GM18508 (cell line): ENCODE measurements around the gene PDSS2.

Experiments used
- ATAC-seq: cut with Tn5 transposase; IDR thresholded peaks from one replicate; pipeline ENCODE4 v1.9.1; 2021; ENCODE audit warnings: moderate number of reproducible peaks; ENCODE audit not compliant: insufficient read depth, unreplicated experiment

The PDSS2 gene

DNA sequence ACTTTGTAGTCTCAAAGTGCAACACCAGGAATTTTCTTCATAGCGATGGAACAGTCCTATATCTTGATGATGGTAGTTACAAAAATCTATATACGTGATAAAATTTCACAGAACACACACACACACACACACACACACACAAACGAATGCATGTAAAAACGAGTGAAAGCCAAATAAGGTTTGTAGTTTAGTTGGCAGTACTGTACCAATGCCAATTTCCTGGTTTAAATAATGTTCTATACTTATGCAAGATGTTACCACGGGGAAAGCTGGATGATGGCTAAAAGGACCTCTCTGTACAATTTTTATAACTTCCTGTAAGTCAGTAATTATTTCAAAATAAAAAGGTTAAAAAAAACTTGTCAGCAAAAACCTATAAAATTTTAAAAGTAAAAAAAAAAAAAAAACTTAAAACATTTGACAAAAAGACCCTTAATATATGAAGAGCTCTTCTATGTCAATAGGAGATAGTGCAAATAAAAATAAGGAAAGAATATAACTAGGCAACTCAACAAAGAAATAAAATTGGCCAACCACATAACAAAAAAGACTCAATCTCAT, 37.6 kb downstream of the PDSS2 start:
- no peak for ATAC-seq

DNA sequence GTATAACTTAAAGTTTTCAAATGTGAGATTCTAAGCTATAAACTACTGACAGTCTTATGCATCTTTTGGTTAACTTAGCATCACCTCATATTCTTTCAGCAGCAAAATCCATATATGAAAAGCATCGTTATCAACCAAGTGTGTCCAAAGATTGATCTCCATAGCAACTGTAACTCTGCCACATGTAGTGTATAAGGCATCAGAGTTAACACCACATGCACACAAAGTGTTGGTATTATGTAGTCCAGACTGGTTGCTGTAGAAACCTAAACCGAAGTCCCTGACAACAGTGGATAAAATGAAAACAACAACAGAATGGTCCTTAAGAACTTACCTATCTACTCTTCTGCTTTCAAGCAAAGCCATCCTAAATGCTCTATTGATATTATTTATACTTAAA, 39.6 kb downstream of the PDSS2 start:
- no peak for ATAC-seq

DNA sequence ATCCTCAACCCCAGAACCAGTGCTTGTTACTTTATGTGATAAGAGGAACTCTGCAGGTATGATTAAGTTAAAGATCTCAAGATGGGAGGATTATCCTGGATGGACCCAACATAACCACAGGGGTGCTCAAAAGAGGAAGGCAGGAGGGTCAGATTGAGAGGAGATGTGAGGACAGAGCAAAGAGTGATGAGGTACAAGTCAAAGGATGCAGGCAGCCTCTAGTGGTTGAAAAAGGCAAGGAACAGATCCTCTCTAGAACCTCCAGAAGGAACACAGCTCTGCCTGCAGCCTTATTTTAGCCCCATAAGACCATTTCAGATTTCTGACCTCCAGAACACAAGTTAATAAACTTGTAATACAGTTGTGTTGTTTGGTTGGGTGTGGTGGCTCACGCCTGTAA, 41.2 kb downstream of the PDSS2 start:
- ATAC-seq: no peak

DNA sequence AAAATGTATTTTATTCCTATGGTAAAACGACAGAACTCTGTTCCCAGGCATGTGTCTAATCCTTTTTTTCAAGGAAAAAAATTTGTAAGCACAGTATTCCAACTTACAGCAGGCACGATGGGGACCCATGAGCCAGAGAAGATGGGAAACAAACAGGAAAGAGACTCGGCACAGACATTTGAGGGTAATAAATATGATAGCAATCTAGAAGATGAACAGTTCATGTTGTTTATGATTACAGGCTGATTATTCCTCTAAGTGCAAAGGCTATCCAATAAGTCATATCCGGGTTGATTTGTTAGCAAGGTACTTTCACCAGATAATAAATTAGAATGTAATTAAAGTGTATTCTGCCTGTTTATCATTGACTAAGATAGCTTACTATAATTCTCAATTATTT, 43.2 kb downstream of the PDSS2 start:
- no peak for ATAC-seq

DNA sequence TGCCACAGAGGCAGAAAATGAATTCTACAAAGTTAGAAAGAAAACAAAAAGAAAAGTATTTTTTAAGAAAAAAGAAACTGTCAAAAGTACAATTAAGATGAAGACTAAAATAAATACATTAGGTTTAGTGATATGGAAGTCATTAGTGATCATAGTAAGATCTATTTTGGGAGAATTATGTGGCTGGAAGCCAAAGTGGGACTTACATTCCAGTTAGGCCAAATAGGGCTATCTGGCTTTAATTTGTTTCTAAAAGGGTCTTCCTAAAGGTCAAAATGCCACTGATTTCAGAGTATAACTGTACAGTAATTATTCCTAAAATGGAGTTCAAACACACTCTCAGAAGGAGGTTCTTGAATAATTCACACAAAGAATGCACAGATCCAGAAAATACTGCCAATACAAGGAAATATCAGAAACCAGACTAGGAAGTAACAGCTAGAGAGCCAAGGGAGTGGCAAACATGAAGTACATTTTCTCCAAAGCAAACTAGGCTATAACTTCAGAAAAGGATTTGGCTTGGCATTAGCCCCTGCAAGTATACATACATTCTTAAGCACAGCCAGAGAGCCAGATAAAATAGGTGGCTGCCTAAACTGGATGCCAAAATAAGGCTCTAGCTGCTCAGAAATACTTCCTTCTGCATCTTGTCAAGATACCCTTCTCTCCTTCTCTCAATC, 45.3 kb downstream of the PDSS2 start:
- no peak for ATAC-seq

DNA sequence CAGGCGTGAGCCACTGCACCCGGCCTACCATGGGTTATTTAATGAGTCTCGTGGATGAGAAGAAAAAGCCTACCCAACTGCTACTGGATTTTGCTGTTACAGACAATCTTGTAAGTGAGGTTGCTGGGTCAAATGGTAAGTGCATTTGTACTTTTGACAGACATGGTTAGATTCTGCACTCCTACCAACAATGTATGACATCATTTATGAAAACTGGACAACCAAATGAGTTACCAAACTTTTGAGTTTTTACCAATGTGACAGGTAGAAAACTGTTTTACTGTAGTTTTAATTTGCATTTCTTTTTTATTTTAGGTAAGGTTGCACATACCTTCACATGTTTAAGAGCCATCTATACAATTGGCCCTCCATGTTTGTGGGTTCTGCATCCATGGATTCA, 48.2 kb downstream of the PDSS2 start:
- no peak for ATAC-seq

DNA sequence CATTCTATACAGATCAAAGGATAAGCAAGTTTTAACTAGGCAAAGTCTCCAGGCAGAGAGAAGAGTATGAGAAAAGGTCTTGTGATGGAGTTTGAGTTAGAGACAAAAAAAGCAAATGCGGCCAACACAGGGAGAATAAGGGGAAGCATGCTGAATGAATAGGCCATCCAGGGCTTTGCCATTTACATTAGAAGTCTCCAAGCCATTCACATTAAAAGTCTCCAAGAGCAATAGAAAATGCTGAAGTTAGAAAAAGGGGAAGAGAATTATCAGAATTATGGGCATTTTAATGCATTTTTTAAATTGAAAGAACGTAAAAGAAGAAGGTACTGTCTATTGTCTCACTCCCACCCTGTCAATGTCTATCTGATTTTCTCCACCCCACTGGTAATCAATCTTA, 49.4 kb downstream of the PDSS2 start:
- no peak for ATAC-seq

DNA sequence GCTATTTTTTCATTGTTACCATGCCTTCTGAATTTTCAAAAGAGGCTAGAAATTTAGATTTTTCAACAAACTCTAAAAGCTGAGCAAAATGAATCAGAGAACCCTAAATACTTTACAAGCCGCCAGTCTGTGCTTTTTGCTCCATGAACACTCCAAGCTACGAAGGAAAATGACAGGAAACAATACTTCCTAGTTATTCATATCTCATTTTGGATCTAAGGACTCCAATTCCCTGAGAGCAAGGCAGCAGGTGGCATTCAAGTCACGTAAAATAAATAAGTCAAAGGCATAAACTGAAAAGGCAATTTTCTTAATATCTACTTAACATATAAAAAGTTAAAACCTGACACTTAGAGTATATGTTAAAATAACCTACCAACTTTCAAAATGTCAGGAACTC, 50.6 kb downstream of the PDSS2 start:
- ATAC-seq: no peak

DNA sequence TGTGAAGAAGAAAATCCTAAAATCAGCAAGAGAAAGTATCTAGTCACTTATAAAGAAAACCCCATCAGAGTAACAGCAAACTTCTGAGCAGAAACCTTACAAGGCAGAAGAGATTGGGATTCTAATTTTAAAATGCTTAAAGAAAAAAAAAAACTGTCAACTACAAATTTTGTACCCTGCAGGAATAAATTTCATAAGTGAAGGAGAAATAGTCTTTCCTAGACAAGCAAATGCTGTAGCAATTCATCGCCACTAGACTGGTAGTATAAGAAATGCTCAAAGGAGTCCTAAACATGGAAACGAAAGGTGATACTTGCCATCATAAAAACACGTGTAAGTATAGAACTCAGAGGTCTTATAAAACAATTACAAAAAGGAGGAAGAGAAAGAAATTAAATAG, 54.4 kb downstream of the PDSS2 start:
- no peak for ATAC-seq

DNA sequence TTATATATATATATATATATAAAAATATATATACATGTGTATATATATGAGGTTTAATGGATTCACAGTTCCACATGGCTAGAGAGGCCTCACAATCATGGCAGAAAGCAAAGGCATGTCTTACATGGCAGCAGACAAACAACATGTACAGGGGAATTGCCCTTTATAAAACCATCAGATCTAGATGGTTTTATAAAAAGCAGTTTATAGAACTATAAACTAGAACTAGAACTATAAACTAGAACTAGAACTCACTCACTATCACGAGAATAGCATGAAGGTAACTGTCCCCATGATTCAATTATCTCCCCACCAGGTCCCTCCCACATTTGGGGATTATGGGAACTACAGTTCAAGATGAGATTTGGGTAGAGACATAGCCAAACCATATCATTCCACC, 56.8 kb downstream of the PDSS2 start:
- ATAC-seq: no peak

DNA sequence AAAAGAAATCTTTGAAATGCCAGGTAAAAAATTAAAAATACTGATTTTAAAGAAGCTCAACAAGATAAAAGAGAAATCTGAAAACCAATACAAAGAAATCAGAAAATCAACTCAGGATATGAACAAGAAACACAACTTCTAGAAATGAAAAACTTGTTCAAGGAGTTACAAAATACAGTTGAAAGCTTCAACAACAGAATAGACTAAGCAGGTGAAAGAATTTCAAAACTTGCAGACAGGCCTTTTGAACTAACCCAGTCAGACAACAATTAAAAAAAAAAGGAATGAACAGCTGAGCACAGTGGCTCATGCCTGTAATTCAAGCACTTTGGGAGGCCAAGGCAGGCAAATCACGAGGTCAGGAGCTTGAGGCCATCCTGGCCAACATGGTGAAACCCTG, 57.8 kb downstream of the PDSS2 start:
- no peak for ATAC-seq

DNA sequence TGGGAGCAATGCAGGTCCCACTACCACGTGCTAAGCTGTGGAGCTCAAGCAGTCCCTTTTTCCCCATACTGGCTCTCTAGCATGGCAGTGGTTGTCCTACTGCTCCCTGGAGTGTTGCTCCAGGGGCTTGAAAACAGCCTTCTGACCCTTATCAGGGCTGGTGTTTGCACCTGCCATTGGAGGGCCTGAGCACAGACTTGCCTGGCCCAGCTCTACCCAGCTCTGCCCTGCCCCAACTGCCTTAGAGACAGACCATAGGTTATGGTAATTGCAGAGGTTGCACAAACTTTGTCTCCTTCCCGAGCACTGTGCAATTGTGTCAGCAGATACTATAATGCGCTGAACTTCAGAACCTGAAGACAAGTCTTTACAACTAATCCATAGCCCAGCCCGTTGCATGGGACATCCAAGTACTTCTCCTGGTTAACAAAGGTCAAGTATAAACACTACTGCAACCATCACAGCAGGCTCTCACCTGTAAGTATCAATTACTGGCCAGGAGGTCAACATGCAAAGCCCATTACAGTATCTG, 58.7 kb downstream of the PDSS2 start:
- no peak for ATAC-seq

DNA sequence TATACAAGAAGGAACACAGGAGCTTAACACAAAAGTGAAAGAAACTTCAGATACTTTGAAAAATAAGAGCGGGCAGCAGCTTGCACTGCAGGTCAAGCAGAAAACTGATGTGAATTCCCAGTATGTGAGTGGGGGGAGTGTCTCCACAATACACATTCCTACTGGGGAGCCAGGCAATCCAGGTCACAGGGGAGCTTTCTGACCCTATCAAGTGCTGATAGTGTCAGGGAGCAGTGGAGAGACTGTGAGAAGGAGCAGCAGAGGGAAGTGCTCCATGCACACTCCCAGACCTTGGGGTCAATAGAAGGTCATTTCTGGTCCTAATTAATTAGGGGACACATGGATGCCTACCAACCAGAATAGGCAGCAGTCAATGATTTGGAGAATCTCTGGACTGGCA, 59.4 kb downstream of the PDSS2 start:
- no peak for ATAC-seq

DNA sequence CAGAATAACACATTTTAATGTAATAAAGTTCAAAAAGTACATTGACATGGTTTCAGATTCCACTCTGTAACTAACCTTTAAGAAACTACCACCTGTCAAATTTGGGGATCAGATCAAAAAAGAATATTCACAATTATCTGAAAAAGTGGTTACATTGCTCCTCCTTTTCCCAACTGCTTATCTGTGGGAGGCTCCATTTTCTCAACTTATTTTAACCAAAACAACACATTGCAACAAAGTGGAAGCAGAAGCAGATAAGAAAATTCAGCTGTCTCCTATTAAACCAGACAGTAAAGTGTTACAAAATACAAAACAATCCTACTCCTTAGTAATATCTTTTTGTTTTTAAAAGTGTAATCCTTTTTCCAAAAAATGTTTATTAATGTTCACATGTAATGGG, 61.4 kb downstream of the PDSS2 start:
- no peak for ATAC-seq

DNA sequence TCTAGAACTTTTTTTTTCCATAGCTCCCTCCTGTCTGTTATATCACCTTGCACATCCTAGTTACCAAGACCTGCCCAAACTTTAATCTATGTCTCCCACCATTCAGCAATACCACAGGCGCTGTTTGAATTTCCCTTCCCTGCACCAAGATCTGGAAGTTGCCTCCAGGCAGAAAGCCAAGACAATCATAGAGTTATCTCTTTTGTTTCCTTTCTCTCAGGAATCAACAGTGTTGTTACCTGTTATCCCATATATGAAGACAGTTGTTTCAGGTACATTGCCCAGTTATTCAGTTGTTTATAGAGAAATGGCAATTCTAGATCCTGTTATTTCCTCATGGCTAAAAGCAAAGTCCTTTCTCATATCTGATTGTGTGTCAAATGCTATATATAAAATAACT, 63.2 kb downstream of the PDSS2 start:
- ATAC-seq: no peak

DNA sequence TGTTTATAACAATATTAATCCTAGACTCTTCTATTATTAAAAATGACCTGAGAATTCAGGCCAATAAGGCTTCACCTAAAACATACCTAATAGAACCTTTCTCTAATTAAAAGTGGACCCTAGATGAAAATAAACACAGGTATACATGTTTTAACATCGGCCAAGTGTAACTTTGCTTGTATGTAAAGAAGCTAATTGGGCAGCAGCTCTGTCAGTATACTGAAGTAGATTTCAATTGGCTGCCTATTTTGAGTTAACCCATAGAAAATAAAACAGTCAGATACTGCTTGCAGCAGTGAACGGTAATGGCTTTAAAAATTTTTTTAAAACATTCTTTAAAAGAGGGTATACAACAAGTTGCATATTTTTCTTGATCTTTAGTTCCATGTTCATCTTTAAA, 67.3 kb downstream of the PDSS2 start:
- ATAC-seq: no peak

DNA sequence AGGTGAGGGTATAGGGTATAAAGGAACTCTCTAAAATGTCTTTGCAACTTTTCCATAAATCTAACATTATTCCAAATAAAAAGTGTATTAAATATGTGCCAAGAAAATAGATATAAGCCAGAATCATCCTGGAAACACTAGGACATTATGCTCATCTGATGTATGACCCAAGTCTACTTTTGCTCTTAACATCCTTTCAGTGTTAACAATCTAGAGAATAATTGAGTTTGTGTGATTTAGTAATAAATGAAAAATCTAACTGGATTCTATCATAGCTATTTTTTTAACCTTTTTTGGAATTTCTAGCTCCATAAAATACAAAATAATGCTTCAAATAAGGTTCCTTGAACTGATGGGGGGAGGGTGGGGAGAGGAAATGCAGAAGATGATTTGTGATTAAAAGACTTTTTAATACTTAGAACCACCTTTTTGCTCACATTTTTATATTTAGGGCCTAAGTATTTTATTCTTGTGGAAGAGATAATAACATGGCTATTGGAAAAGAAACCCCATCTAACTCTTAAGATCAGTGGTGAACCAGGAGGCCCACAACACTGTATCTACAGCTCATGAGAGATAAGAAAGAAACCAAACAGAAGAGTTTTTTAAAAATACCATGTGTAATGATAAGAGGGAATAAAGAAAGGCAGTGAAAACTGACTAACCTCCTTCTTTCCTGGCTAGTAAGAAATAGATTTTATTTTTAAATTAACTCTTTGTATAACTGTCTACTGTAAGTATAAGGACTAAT, 68.5 kb downstream of the PDSS2 start:
- no peak for ATAC-seq

DNA sequence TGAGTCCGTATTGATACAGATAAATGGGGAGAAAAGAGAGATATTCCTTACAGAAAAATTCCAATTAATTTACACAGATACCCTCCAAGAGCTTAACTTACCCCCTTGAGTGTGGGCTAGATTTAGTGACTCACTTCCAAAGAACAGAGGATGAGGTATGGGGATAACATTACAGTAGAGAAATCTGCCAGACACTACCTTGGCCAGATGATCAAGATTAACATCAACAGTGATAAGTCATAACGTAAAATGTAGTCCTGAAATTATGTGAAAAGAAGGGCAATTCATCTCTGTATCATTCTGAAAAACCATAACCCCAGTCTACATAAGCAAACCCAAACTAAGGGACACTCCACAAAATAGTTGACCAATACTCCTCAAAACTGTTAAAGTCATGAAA, 69.3 kb downstream of the PDSS2 start:
- ATAC-seq: no peak

DNA sequence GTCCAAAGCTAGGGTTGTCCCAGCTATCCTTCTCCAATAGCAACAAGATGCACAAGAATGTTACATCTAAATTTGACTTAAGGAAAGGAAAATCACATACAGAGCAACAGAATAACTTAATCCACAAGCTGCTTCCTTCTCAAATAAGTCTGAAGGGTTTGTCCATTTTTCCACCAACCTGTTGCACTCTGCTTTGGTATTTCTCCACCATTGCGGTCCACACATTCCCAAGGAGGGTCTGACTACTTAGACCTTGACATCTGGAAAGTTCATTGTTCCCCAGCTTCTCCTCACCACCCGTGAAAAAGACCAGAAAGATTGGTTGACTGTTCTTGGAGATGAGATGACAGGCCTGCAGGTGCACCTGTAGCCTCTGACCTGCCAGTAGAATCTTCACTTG, 72.5 kb downstream of the PDSS2 start:
- no peak for ATAC-seq

DNA sequence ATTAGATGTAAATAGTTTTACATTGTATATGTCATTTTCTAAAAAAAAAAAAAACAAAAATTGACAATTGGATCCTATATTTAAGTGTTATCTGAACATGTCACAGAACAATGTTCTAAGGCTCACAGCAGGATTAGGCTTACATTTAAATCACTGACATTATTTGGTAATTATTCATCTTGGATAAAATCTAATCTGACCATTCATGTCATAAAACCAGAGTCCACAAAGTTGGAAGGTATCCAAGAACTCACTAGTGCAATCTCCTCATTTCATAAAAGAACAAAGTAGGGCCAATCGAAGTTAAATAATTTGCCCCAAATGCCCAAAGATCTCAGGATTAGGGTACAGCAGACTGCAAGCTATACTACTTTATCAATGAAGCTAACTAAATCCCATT, 73.0 kb downstream of the PDSS2 start:
- ATAC-seq: no peak

DNA sequence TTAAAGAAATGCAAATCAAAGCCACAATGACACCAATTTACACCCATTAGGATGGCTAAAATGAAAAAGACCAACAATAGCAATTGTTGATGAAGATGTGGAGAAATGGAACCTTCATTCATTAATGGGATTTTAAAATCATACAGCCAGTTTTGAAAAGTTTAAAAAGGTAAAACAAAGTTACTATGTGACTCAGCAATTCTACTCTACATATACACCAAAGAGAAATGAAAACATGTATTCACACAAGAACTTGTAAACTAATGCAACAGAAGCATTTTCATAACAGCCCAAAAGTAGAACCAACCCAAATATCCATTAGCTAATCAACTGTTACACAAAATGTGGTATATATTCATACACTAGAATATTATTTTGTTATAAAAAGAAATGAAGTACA, 75.7 kb downstream of the PDSS2 start:
- no peak for ATAC-seq

DNA sequence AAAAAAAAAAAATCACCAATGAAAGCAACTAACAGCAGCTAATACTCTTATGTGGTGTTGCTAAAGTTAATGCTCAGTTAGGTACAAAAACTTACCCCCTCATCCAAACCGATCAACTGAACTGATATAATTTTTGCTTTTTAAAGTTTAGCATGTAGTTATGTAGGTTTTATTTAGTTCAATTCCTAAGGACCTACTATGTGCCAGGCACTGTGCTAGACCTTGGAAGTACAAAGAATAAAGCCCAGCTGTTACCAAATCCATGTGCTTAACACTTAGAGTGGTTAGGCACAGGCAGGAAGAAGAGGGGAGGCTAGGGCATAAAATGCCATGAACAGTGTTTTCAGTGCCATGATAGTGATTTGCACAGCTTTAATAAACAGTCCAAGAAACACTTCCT, 85.1 kb downstream of the PDSS2 start:
- no peak for ATAC-seq
